Iris pigment epithelial cell (primary cell): ENCODE data around the gene GRP.

Source experiments
- DNase-seq: peaks from one replicate; pipeline ENCODE4 v3.0.0-alpha.2; 2011; ENCODE audit warnings: low read depth

Gene GRP

GRCh38 chr18:59219672-59220163 lies at the start of gene GRP:
GRP (plus strand) TSS chr18:59220158; CDS start chr18:59220266, 108 bp downstream.
- DNase-seq, result no peak

- no peak for DNase-seq
These were observed 47.2 kb upstream of the GRP start for GRCh38 chr18:59172664-59173249.

- no peak for DNase-seq
These were observed 42.5 kb upstream of the GRP start for GRCh38 chr18:59177485-59177884.

- peak; percentile 85 for DNase-seq
These were observed 39.7 kb upstream of the GRP start for GRCh38 chr18:59180150-59180845.

- no peak for DNase-seq
These were observed 37.3 kb upstream of the GRP start for GRCh38 chr18:59182673-59183072.

GRCh38 chr18:59189008-59189407 lies 30.9 kb upstream of the GRP start:
- no peak for DNase-seq

GRCh38 chr18:59189746-59190145 lies 30.2 kb upstream of the GRP start:
- DNase-seq, result peak; percentile 6

- DNase-seq, result no peak
These were observed 23.7 kb upstream of the GRP start for GRCh38 chr18:59196161-59196725.

GRCh38 chr18:59197636-59198035 lies 22.3 kb upstream of the GRP start:
- DNase-seq, result no peak

GRCh38 chr18:59198215-59198614 lies 21.7 kb upstream of the GRP start:
- no peak for DNase-seq

GRCh38 chr18:59200787-59201186 lies 19.2 kb upstream of the GRP start:
- no peak for DNase-seq

- no peak for DNase-seq
These were observed 17.6 kb upstream of the GRP start for GRCh38 chr18:59202258-59202820.

GRCh38 chr18:59207506-59207905 lies 12.5 kb upstream of the GRP start:
- no peak for DNase-seq

GRCh38 chr18:59208602-59209125 lies 11.3 kb upstream of the GRP start:
- DNase-seq, result no peak

GRCh38 chr18:59210299-59210698 lies 9.7 kb upstream of the GRP start:
- DNase-seq, result no peak

- no peak for DNase-seq
These were observed 8.3 kb upstream of the GRP start for GRCh38 chr18:59211629-59212028.

- no peak for DNase-seq
These were observed 1.9 kb upstream of the GRP start for GRCh38 chr18:59218018-59218417.

- DNase-seq, result no peak
These were observed 316 bp downstream of the GRP start for GRCh38 chr18:59220164-59220783.

GRCh38 chr18:59220784-59221765 lies 1.1 kb downstream of the GRP start:
- no peak for DNase-seq

- DNase-seq, result no peak
These were observed 2.4 kb downstream of the GRP start for GRCh38 chr18:59222341-59222740.

GRCh38 chr18:59228351-59228750 lies 8.4 kb downstream of the GRP start:
- DNase-seq, result peak; percentile 26
